HG02852 (cell line): ENCODE measurements around the gene ZSCAN31.

Experiments used
- ATAC-seq: cut with Tn5 transposase; IDR thresholded peaks from one replicate; pipeline ENCODE4 v1.9.1; 2021; ENCODE audit warnings: mild to moderate bottlenecking, moderate library complexity; ENCODE audit not compliant: unreplicated experiment

The ZSCAN31 gene

DNA sequence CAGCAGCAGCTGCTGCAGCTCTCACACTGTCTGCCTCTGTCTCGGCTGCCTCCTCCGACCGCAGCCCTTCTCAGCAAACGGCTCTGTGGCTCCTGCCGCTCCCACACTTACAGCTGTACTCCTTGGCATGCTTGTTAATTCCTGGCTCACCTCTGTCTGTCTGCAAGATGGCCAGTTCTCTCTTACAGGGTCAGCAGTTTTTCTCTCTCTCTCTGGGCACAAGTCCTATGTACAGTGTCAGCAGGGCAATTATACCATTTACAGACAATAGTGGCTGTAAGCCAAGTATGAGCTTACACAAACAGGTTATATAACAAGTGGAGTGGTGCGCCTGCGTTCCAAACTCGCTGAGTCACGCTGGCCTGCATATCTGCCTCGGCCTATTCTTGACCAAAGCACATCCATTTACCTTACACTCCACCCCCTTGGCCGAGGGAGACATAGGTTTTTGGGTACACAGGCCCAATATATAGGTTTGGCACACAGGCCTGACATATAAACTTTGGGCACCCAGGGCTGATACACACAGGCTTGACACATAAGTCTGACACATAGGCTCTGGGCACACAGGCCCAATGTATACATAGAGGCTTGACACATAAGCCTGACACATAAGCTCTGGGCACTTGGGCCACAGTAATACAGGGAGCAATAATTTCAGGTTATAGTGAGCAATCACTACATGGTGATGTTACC lies 18.2 kb upstream of the ZSCAN31 start:
- ATAC-seq = no peak

DNA sequence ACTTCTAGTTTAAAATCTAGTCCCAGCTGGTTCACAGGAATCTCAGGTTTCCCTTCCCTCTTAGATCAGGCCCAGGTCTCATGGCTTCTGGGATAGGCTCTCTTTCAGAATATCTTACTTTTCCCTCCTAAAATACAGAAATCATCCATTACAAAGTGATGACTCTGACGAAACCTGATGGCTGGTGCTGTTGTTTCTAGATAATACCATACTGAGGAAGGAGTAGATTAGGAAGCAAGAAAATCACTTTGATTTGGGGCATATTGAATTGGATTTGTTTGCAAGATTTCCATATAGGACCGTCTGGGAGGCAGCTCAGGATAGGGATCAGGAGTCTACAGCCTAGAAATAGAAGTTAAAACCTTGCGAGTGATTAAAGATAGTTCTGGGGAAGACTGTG lies 17.4 kb upstream of the ZSCAN31 start:
- ATAC-seq = no peak

DNA sequence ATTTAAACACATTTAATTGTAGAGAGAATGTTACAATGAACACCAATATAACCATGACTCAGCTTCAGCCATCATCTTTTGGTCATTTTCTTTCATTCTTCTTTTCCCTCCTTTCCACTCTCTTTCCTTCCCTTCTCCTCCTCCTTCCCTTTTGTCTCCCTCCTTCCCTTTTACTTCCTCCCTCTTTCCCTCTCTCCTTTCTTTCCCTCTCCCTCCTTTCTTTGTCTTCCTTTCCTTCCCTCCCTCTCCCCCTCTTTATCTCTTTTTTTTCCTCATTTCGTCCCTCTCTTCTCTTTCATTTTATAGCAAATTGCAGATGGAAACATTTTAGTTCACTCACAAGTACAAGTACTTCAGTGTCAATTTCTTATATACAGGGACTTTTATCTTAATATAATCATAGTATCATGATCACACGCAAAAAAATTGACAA lies 15.6 kb upstream of the ZSCAN31 start:
- no peak for ATAC-seq

DNA sequence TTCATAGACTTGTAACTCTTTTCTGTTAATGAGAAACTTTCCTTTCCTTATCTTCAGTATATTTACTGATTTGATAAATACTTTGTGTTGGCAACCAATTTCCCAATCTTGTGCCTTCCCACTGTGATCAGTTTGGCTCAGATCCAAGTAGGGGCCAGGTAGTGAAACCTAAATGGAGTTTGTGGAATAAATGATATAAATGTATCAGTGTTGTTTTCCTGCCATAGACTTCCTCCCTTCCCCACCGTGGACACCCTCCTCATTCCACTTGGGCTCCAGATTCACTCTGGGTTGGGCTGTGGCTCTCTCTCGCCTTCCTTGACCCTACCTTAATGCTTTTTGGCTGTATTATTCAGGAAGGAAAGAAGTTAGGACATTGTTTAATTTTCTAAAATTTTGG lies 15.1 kb upstream of the ZSCAN31 start:
- no peak for ATAC-seq

DNA sequence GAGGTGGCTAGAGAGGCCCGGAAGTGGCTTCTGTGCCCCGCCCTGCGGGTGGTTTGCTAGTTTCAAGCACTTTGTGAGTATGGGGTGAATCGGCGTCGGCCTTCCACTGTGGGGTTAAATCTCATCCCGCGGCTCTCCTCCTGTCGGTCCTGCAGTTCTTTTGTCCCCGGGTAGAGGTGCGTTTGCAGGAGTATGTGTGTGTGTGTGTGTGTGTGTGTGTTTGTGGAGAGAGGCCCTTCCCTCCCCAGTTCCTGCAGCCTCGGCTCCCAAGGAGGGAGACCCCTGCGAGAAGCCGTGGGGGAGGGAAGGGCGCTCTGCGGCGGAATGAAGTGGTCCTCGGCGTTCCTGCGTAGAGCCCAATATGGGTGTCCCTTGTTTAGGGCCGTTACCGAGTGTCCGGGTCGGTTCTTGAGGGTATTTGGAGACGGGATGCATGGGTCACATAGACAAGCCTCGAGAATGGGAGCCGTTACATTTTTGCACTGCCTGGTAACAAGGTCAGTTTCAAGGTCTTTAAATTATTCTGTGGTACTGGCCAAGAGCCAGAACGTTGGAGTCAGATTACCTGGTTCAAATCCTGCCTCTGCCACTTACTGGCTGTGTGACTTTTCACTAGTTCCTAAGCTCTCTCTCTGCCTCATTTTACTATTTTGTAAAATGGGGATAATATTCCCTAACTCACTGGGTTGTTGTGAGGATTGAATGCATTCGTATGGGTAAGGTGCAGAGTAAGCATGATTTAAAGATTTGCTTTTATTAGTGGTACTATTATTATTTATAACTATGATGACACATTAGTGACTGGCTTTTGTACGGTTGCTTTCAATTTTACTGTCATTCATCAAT lies 14.2 kb upstream of the ZSCAN31 start, which contains the start of gene ZKSCAN3:
TSS of gene ZKSCAN3 (plus strand) at position 56 of the 846 bp plus-strand sequence. CDS start 9,640 bp downstream, outside the sequence.
- ATAC-seq = peak; percentile 97

DNA sequence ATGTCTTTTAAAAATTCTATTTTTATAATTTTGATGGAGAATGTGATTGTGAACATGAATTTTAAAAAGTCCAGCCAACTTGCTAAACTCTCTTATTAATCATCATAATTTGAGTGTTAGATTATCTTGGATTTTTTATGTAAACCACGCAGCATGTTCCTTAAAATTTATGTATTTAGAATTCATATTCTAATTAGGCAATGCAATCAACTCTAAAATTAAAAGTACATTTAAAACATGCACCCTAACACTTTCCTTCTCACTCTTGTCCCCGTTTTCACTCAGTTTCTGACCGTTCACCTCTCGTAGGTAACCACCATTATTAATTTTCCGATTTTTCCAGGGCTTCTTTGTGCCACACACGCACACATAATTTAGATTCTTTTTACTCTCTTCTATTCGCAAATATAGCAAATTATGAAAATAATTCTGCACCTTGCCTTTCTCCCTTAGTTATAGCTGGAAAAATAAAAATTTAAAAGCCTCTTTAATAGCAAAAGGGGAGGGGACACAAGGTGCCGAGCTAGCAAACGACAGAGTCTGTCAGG lies 13.5 kb upstream of the ZSCAN31 start:
- peak; percentile 19 for ATAC-seq

DNA sequence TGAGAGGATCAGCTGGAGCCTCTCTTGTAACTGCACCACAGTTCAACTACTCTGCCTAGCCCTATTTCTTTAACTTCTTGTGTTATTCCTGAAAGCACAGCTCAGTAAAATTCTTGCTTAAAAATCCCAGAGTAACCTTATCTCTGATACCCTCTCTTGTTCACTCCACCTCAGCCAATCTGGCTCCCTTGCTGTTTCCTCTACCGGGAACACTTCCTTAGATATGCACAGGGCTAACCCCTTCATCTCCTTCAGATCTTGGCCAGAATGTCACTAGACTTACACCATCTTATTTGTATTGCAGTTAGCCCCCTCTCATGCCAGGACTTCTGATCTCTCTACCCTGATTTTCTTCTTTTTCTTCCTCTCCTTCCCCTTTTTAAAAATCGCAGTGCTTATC lies 11.2 kb upstream of the ZSCAN31 start:
- ATAC-seq = no peak

DNA sequence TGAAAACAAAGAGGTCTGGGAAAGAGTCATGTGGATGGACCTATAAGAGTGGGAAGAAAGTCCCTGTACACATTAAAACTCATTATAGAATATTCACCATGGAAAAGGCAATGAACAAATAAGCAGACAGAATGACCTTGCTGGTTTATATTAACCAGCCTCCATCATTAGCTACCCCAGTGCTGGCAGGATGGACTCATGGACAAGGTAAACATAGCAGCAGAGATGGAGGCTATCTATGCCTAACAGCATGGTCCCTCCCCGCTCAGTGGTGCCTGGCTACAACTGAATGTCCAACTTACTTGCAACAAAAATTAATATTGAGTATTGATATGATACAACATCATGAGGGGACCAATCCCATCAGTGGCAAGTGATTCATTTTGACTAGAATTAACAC lies 9.3 kb upstream of the ZSCAN31 start:
- ATAC-seq = no peak

DNA sequence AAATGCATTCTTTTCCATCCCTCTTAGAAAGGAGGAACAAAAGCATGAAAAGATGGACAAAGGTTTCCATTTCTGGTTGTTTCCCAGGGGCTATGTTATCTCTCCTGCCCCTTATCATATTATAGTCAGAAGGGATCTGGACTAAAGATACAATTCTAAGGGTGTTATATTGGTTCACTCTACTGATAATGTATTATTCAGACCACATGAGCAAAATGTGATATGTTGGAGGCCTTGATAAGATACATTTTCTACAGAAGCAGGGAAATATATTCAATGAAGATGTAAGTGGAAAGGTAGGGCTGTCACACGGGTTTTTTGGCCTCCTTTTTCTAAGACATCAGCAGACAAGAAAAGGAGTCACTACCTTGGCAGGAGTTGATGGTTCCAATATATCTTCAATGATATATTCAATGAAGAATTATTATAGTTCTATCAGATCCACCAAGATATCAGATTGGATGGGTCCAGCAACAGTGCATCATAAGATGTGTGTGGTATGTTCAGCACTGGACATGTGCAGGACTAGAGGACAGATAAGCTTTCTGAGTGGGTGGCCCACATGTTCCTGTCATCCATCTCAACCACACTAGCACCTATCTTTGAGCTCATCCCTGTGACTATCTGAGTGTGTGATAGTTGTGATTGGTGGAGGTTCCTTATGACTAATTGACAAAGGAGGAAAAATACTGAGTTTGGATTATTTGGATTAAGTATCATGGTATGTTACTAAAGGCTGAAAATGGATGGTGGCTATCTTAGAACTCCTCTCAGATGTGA lies 8.1 kb upstream of the ZSCAN31 start:
- no peak for ATAC-seq

DNA sequence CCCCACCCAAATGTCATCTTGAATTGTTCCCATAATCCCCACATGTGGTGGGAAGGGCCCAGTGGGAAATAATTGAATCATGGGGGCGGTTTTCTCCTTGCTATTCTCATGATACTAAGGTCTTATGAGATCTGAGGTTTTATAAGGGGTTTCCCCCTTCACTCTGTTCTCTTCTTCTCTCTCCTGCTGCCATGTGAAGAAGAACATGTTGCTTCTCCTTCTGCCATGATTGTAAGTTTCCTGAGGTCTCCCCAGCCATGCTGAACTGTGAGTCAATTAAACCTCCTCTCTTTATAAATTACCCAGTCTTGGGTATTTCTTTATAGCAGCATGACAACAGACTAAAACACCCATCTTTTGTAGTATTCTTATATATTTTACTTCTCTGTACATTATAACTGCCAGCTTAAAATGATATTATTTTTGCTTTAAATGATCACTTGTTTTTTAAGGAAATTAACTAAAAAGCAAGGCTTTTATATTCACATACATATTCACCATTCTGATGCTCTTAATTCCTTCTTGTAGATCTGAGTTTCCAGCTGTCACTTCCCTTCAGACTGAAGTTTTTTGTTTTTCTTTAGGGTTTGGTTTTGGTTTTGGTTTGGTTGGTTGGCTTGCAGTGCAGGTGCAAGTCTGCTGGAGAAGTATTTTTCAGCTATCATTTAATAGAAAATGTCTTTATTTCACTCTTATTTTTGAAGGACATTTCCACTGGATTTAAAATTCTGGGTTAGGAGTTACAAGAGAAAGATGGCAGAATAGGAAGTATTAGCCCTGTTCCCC lies 4.6 kb upstream of the ZSCAN31 start:
- no peak for ATAC-seq

DNA sequence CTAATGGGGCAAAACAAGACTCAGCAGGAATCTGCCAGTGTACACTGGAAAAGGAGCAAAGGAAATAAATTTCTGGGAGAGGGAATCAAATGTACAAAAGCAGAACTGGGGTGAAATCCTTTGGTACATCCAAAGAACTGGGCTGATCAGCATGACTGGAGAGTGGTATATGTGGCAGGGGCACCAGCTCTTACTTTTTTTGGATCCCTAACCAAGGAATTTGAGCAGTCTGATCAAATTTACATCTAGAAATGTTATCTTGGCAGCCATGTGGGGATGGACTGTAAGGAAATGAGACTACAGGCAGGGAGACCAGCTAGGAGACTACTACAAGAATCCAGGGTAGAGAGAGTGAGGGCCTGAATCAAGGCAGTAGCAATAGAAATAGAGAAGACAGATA lies 1.2 kb upstream of the ZSCAN31 start:
- ATAC-seq = no peak

DNA sequence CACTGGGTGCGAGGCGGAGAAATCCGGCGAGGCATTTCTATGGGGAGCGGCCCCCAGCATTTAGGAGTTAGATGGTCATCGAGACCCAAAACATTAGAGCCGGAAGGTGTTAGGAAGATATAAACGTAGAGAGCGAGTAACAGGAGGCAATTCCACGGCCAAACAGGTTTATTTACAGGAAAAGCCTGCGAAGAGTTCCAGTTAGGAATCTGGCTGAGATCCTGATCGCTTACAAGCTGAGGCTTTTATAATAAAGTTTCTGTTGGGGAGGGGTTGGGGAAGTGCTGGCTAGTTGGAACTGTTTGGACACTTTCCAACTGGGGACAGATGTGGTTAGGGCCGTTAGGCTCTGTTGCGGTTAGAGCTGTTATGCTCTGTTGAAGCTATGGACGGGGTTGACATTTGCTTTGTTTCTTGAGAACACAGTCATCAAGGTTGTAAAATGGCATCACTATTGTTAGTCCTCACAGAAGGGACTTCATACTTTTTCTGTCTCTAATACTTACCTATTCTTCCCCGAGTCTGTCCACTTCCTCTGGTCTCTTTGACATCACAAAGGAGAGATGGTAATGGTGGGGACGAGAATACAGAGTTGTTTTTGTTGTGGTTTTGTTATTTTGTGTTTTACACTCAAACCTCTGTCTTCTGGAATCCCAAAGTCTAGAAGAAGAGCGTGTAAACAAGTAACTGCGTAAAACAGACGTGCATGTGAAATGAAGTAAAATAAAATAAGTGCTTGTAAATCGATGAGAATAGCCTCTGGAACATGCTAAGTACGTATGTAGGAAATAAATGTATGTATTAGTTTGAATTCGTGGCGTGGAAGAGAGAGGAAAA lies 554 bp upstream of the ZSCAN31 start:
- ATAC-seq = peak; percentile 32

DNA sequence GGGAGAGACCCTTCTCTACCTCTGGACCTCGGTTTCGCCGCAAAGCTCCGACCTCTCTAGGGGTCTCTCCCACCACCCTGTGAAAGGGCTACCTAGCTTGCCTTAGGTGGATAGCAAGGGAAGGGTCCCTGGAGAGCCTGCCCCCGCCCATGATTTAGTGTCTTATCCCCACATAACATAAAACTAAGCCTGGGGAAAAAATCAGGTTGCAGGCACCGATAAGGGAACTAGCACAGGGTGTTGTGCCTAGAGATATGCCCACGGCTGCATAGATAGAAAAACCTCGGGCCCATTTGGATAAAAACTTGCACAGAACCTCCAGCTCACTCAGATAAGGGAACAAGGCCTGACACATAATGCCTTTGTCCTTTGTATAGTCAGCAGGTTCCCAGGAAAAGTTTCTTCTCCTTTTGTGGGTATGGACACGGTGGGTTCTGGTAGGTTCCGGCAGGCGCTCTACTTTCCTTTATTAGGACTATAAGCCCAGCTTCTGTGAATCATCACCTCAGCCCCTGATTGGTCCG lies 846 bp downstream of the ZSCAN31 start:
- ATAC-seq = no peak

DNA sequence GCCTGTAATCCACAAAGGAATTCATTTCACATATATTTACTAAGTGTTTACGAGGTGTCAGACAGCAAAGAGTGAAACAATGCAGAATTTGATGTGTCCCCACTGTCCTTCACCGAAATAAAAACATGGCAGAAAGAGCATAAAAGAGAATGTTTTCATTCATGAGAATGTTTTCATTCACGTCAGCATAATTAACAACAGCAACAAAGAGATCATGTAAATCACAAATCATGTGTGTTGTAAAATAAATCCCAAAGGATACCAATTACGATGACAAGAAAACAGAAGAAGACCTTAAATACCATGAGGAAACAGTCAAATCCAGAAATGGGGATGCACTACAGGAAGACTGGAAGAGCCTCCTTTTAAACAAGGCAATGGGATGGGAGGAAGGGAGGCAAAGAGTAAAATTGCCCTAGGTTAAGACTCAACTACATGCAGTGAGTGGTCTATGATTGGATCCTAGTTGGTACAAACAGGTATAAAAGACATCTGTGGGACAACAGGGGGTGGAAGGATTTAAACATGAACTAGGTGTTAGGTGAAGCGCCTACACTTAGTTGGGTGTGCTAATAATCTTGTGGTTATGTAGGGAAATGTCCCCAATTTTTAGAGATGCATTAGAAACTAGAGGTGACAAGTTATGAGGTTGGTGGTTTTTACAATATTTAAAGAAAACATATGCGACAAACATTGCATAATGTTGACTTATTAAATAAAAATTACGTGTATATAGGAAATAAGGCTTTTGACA lies 1.5 kb downstream of the ZSCAN31 start:
- no peak for ATAC-seq

DNA sequence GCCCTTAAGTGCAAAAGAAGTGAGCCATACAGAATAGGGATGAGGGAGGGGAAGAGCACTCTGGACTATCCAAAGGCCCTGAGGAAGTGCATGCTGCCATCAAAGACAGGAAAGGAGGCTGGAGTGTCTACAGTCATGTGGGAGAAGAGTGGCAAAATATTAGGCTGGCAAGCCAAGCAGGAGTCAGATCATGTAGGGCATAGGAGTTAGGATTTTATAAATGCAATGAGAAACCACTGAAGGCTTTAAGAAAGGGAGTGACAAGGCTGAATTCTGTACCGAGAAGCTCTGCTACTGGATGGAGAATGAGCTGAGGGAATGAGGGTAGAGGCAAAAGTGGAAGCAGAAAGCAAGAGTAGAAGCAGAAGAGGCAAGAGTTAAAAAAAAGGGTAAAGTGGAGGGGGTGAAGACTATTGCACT lies 2.3 kb downstream of the ZSCAN31 start:
- ATAC-seq = no peak

DNA sequence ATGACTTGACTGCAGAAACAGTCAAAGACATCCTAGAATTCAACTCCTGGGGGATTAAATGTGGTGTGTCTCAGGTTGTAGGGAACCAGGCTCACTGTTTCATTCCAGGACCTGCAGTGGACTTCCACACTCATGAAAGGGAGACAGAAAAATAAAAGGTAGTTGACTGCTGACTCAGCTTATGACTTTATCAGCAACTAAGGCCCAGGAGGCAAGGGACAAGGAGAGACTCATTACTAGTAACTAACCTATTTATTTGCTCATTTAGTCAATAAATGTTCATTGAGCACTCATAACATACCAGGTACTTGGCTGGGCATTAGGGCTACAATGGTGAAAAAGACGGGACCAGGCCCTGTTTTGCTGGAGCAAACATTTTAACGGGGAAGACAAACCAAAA lies 2.9 kb downstream of the ZSCAN31 start:
- ATAC-seq = no peak

DNA sequence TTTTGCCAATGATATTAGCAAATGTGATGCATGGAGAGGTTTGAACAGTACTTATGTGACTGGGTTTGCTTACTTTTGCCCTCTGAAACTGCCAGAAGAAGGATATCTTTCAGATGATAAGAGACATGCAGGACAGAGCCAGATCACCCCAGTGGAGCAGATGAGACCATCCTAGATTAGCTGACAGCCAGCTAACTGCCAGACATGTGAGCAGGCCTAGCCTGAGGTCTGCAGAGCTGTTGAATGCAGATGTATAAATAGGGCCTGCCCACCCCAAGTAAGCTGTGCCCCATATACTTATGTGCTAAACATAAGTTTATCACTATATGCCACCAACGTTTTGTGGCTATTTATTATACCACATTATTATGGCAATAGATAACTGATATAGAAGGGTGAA lies 5.9 kb downstream of the ZSCAN31 start:
- ATAC-seq = no peak

DNA sequence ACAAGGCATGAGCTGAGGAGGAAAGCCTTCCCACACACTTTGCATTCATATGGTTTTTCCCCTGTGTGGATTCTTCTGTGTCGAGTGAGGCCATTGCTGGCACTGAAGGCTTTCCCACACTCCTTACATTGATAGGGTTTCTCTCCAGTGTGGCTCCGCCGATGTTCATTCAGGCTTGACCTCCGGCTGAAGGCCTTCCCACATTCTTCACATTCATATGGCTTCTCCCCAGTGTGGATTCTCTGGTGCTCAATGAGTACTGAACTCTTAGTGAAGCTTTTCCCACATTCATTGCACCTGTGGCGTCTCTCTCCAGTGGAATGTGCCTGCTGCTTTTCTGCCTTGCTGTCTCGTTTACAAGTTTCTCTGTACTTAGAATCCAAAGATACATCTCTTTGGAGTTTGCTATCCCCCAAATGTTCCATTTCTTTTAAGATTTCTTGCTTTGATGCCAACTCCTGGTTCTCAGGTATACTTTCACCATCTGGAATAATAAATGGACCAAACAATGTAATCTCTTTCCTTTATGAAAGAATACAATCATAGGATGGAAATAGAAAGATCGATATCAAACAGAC lies 9.5 kb downstream of the ZSCAN31 start:
- no peak for ATAC-seq
